NOMO-1 treated with DMSO at 0.1 percent for 48 hours (cell line): ENCODE data around the gene MYO7A.

ENCODE experiments used
- DNase-seq: peaks from one replicate; lab custom pipeline; 2025; ENCODE audit not compliant: unreplicated experiment; lab: John Stamatoyannopoulos, UW

Gene MYO7A

DNA sequence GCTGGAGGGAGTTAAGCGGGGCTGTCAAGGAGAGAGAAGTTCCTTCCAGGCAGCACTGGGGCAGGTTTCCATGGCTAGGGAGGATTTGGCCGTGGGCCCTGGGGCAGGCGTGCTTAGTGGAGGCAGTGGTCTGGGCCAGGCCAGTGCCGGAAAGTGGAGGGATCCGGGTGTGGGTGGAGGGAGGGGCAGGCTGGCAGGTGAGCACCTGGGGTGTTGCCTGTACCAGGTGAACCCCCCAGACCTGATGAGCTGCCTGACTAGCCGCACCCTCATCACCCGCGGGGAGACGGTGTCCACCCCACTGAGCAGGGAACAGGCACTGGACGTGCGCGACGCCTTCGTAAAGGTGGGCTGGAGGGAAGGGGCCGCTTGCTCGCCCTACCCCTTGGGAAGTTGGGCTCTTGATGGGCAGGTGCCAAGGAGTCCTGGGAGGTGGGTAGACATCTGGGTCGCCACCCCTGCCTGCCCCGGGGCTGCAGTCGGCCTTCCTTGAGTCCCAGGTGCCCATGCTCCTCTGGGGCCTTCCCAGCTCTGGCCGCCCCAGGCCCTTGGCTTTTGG lies 32.0 kb downstream of the MYO7A start:
- DNase-seq: no peak

DNA sequence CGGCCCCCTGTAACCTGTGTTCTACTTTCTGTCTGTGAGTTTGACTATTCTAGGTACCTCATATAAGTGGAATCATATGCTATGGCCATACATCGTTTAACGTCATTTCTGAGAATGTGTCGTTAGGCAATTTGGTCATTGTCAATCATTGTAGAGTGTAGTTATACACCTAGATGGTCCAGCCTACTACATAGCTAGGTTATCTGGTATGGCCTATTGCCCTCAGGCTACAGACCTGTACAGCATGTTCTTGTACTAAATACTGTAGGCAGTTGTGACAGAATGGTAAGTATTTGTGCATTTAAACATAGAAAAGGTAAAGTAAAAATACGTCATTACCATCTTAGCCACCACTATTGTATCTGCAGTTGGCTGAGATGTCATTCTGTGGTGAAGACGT lies 35.2 kb downstream of the MYO7A start:
- DNase-seq: no peak

DNA sequence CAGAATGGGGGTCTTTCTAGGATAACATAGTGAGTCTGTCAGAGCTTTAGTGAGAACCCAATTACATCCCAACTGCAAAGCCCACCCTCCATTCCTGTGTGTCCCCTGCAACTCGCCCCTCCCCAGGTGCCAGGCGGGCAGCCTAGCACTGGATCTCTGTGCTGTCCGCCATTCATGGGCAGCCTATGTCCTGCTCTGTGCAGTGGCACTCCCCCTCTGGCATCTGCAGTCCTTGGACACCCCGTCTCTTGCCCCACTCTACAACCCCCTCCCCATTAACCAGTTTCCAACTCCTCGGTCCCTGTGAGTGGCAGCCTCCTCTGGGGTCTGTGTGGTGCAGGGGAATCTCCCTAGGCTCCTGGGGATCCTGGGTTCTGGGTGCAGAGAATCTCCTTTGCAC lies 37.0 kb downstream of the MYO7A start:
- no peak for DNase-seq

DNA sequence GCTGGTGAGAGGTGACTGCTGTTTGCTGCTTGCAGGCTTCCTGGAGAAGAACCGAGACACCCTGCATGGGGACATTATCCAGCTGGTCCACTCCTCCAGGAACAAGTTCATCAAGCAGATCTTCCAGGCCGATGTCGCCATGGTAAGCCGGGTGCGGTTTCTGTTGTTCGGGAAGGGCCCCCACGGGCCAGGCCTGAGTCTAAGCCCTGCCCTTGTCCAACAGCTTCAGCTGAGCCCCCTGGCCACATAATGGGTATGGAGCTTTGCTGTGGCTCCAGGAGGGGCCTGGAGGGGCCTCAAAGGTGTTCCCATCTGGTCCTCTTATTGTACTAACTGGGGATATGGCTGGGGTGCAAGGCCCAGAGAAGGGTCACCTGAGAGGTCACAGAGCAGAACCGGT lies 38.0 kb downstream of the MYO7A start:
- DNase-seq: no peak

DNA sequence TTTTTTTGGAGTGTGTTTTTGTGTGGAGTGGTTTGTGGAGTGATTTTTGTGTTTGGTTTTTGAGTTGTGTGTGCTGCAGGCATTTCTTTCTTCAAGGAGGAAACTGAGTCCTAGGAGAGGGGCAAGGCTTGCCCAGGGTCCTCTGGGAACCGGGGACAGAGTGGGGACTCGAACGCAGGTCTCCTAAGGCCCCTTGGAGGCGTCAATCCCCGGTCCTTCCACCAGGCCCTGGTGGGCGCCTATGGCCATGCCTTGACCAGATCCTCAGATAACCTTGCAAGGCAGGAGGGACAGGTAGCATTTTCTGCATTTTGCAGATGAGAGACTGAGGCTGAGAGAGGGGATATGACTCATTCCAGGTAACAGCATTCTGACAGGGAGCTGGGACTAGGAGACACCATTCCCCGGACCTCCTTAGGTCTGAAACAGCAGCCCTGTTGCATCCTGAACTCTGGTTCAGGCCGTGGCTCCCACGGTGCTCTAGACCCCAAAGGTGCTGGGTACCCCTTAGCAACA lies 39.1 kb downstream of the MYO7A start:
- no peak for DNase-seq

DNA sequence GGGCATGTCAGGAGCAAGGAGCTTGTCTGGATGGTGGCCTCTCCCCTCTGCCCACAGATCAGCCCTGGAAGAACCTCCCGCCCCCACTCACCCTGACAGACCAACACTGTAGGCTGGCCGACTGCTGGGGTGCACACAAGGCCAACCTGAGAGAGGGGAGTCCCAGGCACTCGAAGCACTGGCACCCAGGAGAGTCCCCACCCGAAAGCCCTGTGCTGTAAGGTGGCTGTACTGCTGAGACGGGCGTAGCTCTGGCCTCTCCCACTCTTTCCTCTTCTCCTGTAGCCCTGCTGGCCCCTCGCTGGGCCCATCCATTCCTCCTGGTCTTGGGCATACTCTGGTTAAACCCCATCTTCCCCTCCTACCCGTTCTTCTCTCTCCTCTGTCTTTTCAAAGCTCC lies 39.7 kb downstream of the MYO7A start:
- DNase-seq: no peak

DNA sequence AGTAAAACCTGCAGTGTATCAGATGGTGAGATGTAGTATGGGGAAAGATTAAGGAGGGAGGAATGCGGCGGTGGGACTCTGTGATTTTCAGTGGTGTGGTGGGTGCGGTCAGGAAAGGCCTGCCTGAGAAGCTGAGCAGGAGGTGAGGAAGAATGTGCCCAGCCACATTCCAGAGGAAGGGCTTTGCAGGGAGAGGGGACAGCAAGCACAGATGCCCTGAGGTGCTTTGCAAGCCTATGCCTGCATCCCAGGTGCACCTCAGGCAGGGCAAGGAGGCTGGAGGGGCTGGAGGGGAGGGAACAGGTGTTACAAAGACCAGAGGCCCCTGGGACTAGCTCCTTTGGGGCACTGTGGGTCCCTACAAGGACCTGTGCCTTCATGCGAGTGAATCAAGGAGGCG lies 42.1 kb downstream of the MYO7A start:
- no peak for DNase-seq

DNA sequence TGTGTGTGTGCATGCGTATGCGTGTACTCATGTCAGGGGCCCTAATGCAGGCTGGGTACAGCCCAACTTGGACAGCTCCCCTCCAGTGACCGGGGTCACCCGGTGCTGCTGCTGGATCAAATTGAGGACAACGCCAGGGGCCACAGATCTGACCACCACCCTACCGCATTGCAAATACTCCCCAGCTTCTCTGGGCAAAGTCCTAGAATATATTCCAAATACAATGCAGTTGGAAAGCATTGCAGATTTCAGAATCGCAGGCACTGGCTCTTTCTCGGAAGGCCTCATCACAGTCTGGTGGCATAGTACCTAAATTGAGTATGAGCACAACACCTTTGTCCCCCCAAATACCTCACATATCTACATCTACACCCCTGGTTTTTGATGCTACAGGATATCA lies 43.2 kb downstream of the MYO7A start:
- DNase-seq: no peak

DNA sequence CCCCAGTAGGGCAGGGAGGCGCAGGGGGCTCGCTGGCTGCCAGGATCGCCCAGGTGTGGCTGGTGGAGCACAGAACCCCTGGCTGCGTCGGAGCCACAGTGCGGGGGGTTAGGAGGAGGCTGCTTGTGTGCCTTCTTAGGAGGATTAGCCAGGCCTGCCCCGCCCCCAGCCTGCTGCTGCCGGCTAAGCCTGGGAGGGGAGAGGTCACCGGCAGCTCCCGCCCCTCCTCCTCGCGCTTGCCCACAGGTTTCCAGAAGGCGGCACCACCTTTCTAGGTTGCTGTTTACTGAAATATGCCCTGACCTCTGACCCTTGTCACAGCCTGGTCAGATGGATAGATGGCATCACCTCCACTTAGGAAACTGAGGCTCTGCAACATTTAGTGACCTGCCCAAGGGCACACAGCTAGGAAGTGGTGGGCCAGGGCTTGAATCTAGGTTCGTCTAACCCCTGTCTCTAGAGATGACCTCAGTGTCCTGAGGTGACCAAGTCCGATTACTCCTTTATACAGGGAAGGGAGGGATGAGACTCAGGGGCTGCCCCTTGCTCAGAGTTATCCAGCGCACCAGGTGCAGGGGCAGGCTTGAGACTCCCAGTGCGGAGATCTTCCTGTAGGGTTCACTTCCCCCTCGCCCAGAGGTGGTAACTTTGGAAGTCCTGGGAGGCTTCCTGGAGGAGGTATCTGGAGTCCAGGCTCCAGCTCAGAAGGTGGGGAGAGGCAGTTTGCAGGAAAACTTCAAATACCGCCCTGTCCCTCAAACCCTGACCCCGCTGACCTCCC lies 44.0 kb downstream of the MYO7A start:
- DNase-seq: no peak

DNA sequence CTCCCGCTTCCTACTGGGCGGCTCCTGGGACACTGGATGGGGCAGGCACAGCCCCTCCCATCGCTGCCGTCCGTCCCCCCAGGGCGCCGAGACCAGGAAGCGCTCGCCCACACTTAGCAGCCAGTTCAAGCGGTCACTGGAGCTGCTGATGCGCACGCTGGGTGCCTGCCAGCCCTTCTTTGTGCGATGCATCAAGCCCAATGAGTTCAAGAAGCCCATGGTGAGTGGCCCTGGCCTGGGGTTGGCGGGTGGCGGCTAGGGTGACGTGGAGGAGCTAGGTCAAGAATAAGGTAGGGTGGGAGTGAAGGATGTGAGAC lies 44.6 kb downstream of the MYO7A start:
- no peak for DNase-seq

DNA sequence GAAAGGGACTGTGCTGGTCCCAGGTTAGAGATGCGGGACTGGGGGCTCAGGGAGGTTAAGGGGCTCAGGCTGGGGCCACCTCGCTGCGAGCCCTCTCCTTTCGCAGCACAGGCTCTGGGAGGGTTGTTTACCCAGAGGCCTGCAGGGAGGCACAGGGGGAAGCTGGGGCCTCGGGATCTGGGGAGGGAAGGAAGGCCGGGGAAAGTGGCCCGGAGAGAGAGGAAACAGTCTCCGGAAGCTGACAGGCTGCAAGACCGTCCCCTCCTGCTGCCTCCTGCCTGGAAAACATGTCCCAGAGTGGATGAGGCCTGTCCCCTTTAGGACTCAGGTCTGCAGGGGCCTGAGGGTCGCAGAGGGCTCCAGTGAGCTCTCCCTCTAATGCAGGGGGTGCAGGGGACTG lies 45.4 kb downstream of the MYO7A start:
- no peak for DNase-seq

DNA sequence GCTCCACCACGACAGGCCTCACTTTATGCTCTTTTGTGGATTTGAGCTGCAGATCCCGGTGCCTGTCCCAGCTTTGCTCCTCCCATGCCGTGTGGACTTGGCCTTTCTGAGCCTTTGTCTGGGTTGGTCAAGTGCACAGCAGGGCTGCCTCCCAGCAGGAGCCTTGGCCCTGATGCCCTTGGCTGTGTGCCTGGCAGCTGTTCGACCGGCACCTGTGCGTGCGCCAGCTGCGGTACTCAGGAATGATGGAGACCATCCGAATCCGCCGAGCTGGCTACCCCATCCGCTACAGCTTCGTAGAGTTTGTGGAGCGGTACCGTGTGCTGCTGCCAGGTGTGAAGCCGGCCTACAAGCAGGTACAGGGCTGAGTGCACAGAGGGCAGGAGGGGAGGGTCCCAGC lies 46.5 kb downstream of the MYO7A start:
- DNase-seq: no peak

DNA sequence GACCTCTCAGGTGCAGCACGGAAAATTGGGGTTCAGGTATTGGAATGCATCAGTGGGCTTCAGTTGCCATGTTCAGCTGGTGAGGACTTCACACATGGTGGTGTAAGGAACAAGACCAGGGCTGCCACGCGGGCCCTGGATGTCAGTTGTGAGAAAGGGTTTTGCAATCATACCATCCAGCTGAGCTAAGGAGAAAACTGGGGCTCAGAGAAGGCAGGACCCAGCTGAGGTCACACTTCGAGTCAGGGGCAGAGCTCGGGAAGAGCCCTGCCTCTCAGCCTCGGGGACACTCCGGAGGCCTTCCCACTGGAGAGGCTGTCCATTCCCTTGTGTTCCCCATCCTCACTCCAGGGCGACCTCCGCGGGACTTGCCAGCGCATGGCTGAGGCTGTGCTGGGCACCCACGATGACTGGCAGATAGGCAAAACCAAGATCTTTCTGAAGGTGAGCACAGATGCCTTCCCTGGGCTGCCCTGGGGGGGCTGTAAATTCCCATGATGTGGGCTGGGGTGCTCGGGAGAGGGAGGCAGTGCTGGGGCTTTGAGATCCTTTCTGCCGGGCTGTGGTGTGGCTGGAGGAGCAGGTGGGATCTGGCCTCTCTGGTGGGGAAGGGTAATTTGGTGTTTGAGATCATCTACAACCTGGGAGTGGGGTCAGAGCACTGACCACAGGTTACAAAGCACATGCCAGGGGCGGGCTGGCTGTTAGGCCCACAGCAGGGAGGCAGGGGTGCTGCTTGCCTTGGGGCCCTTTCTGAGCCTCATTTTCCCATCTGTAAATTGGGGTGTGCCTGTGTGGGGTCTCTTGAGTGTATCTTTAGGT lies 47.2 kb downstream of the MYO7A start:
- no peak for DNase-seq

DNA sequence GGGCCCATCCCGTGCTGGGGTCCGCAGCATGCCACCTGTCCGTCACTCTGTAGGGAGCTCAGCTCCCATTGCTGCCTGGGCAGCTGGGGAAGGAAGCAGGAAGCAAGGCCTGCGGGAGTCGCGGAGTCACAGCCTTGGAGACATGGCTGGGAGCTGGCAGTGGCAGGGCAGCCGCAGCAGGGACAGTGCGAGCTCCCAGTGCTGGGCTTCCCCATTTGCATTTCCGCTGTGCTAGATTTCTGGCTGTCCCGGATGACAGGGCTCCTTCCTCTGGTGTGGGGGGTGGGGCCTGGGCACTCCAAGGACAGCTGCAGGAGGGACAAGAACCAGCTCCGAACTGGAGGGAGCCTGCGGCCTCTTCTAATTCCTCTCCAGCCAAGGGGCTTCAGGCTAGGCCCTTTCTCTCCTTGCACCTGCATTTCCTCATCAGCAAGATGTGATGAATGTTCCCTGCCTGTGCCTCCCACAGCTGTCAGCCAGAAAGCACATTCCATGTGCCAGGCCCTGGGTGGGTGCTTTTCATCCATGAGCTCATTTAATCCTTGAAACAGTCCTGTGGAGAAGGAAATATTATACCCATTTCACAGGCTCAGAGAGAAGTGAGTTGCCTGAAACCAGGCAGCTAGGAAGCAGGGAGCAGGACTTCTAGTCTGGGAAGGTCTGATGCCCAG lies 48.0 kb downstream of the MYO7A start:
- peak; percentile 17 for DNase-seq

DNA sequence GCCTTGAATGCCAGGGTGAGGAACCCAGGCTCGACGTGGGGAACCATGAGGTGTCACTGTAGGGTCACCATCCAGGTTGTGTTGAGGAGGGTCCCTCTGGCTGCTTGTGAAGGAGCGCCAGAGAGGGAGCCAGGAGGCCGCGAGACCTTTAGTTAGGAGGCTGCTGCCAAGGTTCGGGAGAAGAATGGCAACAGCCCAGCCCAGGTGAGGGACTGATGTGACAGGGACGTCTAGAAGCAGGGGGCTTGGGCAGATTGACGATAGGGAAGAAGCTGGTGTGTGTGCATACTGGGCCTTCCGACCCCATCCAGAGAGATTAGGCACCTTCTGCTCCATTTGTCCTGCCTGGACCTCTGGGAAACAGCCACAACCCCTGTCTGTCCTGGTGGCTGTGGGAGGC lies 49.0 kb downstream of the MYO7A start:
- DNase-seq: no peak

DNA sequence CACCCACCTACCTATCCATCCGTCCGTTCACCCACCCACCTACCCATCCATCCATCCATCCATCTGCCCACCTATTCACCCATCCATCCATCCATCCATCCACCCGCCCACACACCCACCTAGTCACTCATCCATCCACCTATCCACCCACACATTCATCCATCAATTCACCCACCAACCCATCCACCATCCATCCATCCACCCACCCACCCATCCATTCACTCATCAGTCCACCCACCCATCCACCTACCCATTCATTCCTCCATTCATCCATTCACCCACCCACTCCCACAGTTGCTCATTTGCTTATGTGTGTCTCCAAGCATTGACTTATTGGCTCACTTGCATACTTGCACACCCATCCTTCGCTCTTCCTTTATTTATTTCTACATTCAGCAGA lies 50.1 kb downstream of the MYO7A start:
- no peak for DNase-seq

DNA sequence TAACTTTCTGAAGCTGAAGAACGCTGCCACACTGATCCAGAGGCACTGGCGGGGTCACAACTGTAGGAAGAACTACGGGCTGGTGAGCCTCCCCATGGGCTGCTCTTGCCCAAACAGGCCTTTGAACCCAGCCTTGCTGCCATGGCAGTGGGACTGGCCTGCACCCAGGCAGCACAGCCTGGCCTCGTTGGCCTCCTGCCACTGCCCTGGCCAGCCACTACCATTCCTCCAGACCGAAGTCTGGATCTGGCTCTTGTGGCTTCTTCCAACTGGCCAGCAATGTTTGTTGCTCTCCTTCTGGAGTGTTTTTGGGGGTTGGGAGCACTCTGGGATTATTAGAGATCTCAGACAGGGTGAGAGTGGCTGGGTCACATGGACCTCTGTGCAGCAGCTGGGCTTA lies 51.0 kb downstream of the MYO7A start:
- DNase-seq: no peak

DNA sequence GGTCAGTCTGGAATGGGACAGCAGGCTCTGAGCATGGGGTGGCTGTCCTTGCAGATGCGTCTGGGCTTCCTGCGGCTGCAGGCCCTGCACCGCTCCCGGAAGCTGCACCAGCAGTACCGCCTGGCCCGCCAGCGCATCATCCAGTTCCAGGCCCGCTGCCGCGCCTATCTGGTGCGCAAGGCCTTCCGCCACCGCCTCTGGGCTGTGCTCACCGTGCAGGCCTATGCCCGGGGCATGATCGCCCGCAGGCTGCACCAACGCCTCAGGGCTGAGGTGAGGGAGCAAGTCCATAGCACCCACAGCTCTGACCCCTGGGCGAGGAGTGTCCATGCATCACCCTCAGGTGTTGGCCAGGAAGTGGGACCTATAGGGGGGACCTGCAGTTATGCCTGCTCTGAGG lies 51.6 kb downstream of the MYO7A start:
- no peak for DNase-seq

DNA sequence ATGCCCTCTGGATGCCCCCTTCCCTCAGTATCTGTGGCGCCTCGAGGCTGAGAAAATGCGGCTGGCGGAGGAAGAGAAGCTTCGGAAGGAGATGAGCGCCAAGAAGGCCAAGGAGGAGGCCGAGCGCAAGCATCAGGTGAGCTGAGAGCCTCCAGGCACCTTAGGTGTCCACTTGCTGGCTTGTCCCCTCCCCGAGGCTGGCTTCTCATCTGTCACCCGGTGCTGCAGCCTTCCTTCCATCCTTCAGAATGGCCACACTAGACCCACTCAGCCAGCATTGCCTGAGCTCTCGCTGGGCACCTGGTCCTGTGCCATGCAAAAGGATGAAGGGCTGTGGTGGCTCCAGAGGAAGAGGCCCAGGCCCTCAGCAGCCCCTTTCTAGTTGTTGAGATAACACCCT lies 52.3 kb downstream of the MYO7A start:
- no peak for DNase-seq

DNA sequence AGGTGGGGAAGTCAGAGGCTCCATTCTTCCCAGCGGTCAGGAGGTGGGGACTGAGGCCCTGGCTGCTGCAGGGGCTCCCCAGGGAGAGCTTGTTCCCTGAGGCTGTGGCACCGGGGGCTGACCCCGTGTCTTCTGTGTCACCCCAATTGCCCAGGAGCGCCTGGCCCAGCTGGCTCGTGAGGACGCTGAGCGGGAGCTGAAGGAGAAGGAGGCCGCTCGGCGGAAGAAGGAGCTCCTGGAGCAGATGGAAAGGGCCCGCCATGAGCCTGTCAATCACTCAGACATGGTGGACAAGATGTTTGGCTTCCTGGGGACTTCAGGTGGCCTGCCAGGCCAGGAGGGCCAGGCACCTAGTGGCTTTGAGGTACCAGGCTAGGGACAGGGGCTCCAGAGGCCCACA lies 53.2 kb downstream of the MYO7A start:
- DNase-seq: no peak

DNA sequence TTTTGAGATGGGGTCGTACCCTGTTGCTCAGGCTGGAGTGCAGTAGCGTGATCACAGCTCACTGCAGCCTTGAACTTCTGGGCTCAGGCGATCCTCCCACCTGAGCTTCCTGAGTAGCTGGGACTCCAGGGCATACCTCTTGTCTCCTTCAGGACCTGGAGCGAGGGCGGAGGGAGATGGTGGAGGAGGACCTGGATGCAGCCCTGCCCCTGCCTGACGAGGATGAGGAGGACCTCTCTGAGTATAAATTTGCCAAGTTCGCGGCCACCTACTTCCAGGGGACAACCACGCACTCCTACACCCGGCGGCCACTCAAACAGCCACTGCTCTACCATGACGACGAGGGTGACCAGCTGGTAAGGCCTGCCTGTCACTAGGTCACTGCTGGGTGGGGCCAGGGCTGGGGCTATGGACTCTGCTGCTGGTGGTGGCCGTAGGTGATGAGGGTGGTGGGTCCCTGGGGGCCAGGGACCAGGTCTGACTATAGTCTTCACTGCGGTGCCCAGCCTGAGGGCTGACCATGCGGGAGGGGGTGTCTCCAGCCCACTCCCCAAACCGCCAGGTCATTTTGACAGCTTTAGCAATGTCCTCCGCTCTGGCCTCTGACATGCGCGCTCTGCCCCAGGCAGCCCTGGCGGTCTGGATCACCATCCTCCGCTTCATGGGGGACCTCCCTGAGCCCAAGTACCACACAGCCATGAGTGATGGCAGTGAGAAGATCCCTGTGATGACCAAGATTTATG lies 53.9 kb downstream of the MYO7A start:
- DNase-seq: no peak
